ENCODE measurements around the gene GPR52.
"Not testable (repeated sequence)": the region's sequence is repeated elsewhere in the genome, so short reads cannot be mapped to it uniquely, and the experiment has no call there.

Gene GPR52, protein sequence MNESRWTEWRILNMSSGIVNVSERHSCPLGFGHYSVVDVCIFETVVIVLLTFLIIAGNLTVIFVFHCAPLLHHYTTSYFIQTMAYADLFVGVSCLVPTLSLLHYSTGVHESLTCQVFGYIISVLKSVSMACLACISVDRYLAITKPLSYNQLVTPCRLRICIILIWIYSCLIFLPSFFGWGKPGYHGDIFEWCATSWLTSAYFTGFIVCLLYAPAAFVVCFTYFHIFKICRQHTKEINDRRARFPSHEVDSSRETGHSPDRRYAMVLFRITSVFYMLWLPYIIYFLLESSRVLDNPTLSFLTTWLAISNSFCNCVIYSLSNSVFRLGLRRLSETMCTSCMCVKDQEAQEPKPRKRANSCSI

GRCh38 chr1:174447866-174448530, at the start of gene GPR52:
Gene GPR52, plus strand, starts transcription at chr1:174447964. Its CDS starts 148 bp downstream, at chr1:174448112.
- Mint-ChIP-seq H3K27ac (no peak within 1 kb of the TSS), H3K36me3 (ENCODE audit: low read depth) (peaks cover 6% of the 10 kb centered on the region), H3K9me3 (no peaks in the 10 kb centered on the region), H3K27me3 (no peaks in the 10 kb centered on the region), H3K4me1 (ENCODE audit: low read depth) (no peaks in the 10 kb centered on the region), H3K4me3 (no peak within 1 kb of the TSS)
- intact Hi-C loops (cut with micrococcal nuclease): no loop called here

DNA sequence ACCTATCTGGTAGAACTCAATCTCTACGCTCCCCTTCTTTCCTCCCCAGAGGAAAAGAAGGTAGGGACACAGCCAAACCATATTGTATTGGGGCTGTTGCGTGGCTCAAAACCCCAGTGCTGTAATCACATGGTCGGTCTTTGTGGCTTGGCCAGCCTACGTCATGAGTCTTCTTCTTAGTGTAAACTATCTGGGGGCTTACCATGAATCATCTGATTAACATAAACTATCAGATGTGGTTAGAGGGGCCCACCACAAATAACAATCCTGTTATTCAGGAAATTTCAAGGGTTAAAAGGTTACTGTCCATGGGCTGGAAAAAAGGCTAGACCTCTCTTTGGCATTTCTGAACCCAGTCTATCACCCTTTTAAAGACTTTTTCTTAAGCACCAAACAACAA, 49.5 kb upstream of the GPR52 start:
- H3K36me3 Mint-ChIP-seq (ENCODE audit: low read depth): peaks cover 14% of the 10 kb centered on the region
- no peaks in the 10 kb centered on the region for H3K4me1 Mint-ChIP-seq (ENCODE audit: low read depth)
- intact Hi-C loops (cut with micrococcal nuclease): no loop called here
- no peak overlapping the region for H3K27ac Mint-ChIP-seq
- H3K27me3 Mint-ChIP-seq: no peaks in the 10 kb centered on the region
- peaks cover 8% of the 10 kb centered on the region for H3K9me3 Mint-ChIP-seq
- no peak overlapping the region for H3K4me3 Mint-ChIP-seq

DNA sequence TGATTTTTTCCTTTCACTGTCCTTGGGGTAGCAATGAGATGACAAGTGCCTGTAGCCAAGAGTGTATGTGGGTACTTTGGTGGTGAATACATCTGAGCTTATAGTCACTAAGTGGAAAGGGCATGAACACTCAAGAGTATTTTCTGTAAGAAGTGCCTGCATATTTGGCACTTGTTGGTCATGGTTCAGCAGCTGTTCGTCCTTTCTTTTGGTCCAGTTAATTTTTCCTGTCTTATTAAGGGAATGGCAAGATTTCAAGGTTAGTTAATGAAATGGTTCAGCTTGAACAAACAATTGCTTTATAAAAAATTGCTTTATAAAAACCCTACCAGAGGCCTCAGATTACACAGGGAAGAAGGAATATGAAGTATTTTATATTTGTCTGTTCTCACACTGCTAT, 48.6 kb upstream of the GPR52 start:
- H3K27ac Mint-ChIP-seq: no peak overlapping the region
- no peak overlapping the region for H3K4me3 Mint-ChIP-seq
- H3K27me3 Mint-ChIP-seq: no peaks in the 10 kb centered on the region
- peaks cover 14% of the 10 kb centered on the region for H3K36me3 Mint-ChIP-seq (ENCODE audit: low read depth)
- H3K9me3 Mint-ChIP-seq: peaks cover 8% of the 10 kb centered on the region
- intact Hi-C loops (cut with micrococcal nuclease): no loop called here
- H3K4me1 Mint-ChIP-seq (ENCODE audit: low read depth): no peaks in the 10 kb centered on the region

GRCh38 chr1:174401075-174401474, 46.7 kb upstream of the GPR52 start:
- no peak overlapping the region for H3K4me3 Mint-ChIP-seq
- H3K27ac Mint-ChIP-seq: no peak overlapping the region
- H3K27me3 Mint-ChIP-seq: no peaks in the 10 kb centered on the region
- H3K4me1 Mint-ChIP-seq (ENCODE audit: low read depth): no peaks in the 10 kb centered on the region
- intact Hi-C loops (cut with micrococcal nuclease): no loop called here
- peaks cover 8% of the 10 kb centered on the region for H3K9me3 Mint-ChIP-seq
- H3K36me3 Mint-ChIP-seq (ENCODE audit: low read depth): peaks cover 14% of the 10 kb centered on the region

GRCh38 chr1:174405219-174405618, 42.5 kb upstream of the GPR52 start:
- no peaks in the 10 kb centered on the region for H3K36me3 Mint-ChIP-seq (ENCODE audit: low read depth)
- peaks cover 9% of the 10 kb centered on the region for H3K9me3 Mint-ChIP-seq
- no peaks in the 10 kb centered on the region for H3K4me1 Mint-ChIP-seq (ENCODE audit: low read depth)
- intact Hi-C loops (cut with micrococcal nuclease): no loop called here
- H3K27me3 Mint-ChIP-seq: no peaks in the 10 kb centered on the region
- no peak overlapping the region for H3K4me3 Mint-ChIP-seq
- H3K27ac Mint-ChIP-seq: no peak overlapping the region

GRCh38 chr1:174406421-174406820, 41.3 kb upstream of the GPR52 start:
- Mint-ChIP-seq H3K9me3 (peaks cover 11% of the 10 kb centered on the region), H3K27me3 (no peaks in the 10 kb centered on the region), H3K4me1 (ENCODE audit: low read depth) (no peaks in the 10 kb centered on the region), H3K4me3 (no peak overlapping the region), H3K27ac (no peak overlapping the region), H3K36me3 (ENCODE audit: low read depth) (no peaks in the 10 kb centered on the region)
- intact Hi-C loops (cut with micrococcal nuclease): no loop called here

DNA sequence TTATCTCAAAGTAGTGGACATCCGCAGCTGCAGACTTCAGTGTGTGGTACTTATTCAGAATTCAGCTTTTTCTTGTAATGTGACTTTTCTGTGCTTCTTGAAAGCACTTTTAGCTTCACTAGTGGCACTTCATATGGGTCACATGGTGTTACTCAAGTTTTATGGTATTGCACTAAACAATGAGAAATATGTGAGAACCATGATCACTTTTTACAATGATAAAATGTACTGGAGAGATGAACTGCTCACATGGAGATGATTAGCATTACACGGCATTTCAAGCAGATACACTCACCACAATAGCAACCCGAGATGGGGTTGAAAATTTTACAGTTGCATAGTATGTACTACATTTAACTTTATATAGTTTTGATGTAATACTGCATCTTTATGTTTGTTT, 40.1 kb upstream of the GPR52 start:
- intact Hi-C loops (cut with micrococcal nuclease): no loop called here
- Mint-ChIP-seq H3K36me3 (ENCODE audit: low read depth) (no peaks in the 10 kb centered on the region), H3K27ac (no peak overlapping the region), H3K9me3 (peaks cover 11% of the 10 kb centered on the region), H3K4me1 (ENCODE audit: low read depth) (no peaks in the 10 kb centered on the region), H3K4me3 (no peak overlapping the region), H3K27me3 (no peaks in the 10 kb centered on the region)

DNA sequence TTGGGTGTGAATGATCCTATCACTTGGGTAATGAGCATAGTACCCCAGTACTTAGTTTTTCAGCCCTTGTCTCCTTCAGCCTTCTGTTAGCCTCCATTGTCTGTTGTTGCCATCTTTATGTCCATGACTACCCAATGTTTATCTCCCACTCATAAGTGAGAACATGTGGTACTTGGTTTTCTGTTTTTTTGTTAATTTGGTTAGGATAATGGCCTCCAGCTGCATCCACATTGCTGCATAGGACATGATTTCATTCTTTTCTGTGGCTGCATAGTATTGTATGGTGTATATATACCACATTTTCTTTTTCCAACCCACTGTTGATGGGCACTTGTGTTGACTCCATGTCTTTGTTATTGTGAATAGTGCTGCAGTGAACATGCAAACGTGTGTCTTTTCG, 39.6 kb upstream of the GPR52 start:
- H3K4me1 Mint-ChIP-seq (ENCODE audit: low read depth): no peaks in the 10 kb centered on the region
- H3K36me3 Mint-ChIP-seq (ENCODE audit: low read depth): no peaks in the 10 kb centered on the region
- H3K27me3 Mint-ChIP-seq: no peaks in the 10 kb centered on the region
- no peak overlapping the region for H3K27ac Mint-ChIP-seq
- no peak overlapping the region for H3K4me3 Mint-ChIP-seq
- intact Hi-C loops (cut with micrococcal nuclease): no loop called here
- peaks cover 11% of the 10 kb centered on the region for H3K9me3 Mint-ChIP-seq

DNA sequence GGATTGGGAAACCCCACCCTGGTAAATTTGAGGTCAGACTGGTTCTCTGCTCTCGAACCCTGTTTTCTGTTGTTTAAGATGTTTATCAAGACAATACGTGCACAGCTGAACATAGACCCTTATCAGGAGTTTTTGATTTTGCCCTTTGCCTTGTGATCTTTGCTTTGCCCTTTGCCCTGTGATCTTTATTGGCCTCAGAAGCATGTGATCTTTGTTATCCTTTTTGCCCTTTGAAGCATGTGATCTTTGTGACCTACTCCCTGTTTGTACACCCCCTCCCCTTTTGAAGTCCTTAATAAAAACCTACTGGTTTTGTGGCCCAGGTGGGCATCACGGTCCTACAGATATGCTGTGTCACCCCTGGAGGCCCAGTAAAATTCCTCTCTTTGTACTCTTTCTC, 38.0 kb upstream of the GPR52 start:
- H3K36me3 Mint-ChIP-seq (ENCODE audit: low read depth); H3K4me1 Mint-ChIP-seq (ENCODE audit: low read depth); intact Hi-C loops (cut with micrococcal nuclease); H3K4me3 Mint-ChIP-seq; H3K27ac Mint-ChIP-seq; H3K27me3 Mint-ChIP-seq: not testable (repeated sequence)
- peaks cover 11% of the 10 kb centered on the region for H3K9me3 Mint-ChIP-seq

DNA sequence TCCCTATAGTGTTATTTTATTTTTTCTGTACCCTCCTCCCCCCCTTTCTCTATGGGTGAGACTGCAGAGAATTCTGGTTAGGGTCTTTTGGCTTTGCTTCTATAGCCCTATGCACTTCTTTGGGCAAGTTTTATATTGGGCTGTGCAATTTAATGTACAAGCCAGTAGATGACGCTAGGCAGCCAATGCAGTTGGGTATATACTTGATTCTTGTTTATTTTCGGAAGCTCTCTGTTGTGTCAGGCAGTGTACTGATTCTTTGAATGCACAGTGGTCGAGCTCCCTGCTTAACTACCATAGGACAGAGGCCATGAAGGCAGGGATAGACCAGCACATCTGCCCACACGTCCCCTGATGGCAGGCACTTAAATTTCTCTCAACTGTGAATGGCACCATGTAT, 34.1 kb upstream of the GPR52 start:
- no peaks in the 10 kb centered on the region for H3K27me3 Mint-ChIP-seq
- intact Hi-C loops (cut with micrococcal nuclease): no loop called here
- H3K9me3 Mint-ChIP-seq: peaks cover 11% of the 10 kb centered on the region
- H3K36me3 Mint-ChIP-seq (ENCODE audit: low read depth): no peaks in the 10 kb centered on the region
- H3K4me3 Mint-ChIP-seq: no peak overlapping the region
- H3K27ac Mint-ChIP-seq: no peak overlapping the region
- no peaks in the 10 kb centered on the region for H3K4me1 Mint-ChIP-seq (ENCODE audit: low read depth)

DNA sequence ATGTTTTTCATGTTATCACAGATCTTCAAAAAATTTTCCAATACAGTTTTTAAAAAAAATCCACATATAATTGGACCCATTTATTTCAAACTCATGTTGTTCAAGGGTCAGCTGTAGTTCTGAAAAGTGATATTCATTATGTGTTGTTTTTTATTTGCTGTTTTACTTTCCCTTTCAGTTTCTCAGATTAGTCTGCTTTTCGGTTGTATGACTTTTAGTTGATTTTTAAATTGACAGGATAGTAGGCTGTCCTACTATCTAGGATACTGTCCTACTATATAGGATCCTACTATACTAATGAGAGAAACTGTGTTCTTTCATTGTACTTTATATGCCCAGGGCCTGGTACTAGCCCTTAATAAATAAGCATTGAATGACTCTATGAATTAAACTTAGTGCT, 33.6 kb upstream of the GPR52 start:
- Mint-ChIP-seq H3K27me3 (no peaks in the 10 kb centered on the region), H3K27ac (no peak overlapping the region), H3K4me1 (ENCODE audit: low read depth) (no peaks in the 10 kb centered on the region), H3K9me3 (peaks cover 11% of the 10 kb centered on the region), H3K4me3 (no peak overlapping the region), H3K36me3 (ENCODE audit: low read depth) (no peaks in the 10 kb centered on the region)
- intact Hi-C loops (cut with micrococcal nuclease): no loop called here

GRCh38 chr1:174415506-174415905, 32.3 kb upstream of the GPR52 start:
- intact Hi-C loops (cut with micrococcal nuclease): no loop called here
- no peaks in the 10 kb centered on the region for H3K4me1 Mint-ChIP-seq (ENCODE audit: low read depth)
- H3K27ac Mint-ChIP-seq: no peak overlapping the region
- no peak overlapping the region for H3K4me3 Mint-ChIP-seq
- H3K27me3 Mint-ChIP-seq: no peaks in the 10 kb centered on the region
- no peaks in the 10 kb centered on the region for H3K36me3 Mint-ChIP-seq (ENCODE audit: low read depth)
- no peaks in the 10 kb centered on the region for H3K9me3 Mint-ChIP-seq

DNA sequence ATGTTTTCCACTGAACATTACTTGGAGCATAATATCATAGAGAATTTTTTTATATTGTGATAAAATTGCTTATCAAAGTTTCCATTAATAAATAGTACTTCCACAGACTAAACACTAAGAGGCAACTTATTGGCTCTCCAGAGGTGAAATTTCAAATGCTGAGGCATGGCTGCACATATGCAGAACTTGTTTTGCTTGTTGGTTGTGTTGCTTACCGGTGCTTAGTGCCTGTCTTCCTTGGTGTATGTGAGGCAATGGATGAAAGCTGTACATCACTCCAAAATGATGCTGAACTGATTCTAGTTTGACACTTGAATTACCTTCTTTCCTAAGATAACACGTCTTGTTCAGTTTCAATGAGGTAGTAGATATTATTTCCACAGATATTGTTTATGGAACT, 29.8 kb upstream of the GPR52 start:
- Mint-ChIP-seq H3K4me1 (ENCODE audit: low read depth) (no peaks in the 10 kb centered on the region), H3K4me3 (no peak overlapping the region), H3K36me3 (ENCODE audit: low read depth) (no peaks in the 10 kb centered on the region), H3K9me3 (no peaks in the 10 kb centered on the region), H3K27ac (no peak overlapping the region), H3K27me3 (no peaks in the 10 kb centered on the region)
- intact Hi-C loops (cut with micrococcal nuclease): no loop called here

DNA sequence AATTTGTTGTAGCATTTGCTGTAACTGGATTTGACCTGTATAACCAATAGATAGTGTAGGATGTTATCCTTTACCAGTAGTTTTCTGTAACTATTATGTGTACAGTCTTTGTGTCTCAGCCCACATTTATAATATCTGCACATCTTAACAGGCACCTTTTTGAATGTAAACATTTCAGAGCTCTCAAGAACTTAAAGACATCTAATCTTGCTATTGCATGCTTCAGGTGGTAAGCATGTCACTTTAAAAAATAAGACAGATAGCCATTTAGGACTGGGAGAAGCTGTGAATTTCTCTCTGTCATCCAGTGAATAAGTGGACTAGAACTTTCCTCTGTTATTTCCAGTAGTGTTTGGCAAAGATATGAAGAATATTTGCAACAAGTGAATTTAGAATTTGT, 22.6 kb upstream of the GPR52 start:
- no peaks in the 10 kb centered on the region for H3K36me3 Mint-ChIP-seq (ENCODE audit: low read depth)
- no peaks in the 10 kb centered on the region for H3K27me3 Mint-ChIP-seq
- intact Hi-C loops (cut with micrococcal nuclease): no loop called here
- H3K4me3 Mint-ChIP-seq: no peak overlapping the region
- no peaks in the 10 kb centered on the region for H3K9me3 Mint-ChIP-seq
- no peaks in the 10 kb centered on the region for H3K4me1 Mint-ChIP-seq (ENCODE audit: low read depth)
- no peak overlapping the region for H3K27ac Mint-ChIP-seq

DNA sequence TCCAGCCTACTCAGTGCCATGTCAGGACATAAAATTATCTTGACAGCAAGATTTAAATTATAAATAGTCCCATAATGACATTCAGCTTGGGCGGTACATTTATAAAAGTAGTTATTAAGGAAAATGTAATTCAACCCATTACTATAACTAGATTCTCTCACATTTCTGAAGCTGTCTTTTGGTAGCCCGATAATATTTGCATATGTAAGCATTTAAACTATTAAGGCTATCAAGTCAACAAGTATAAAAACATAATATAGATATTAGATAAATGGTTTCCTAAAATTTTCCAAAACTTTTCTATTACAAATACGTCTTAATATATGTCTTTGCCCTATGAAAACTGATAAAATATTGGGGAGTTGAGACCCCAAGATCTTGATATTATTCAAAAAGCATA, 21.6 kb upstream of the GPR52 start:
- Mint-ChIP-seq H3K9me3 (no peaks in the 10 kb centered on the region), H3K4me3 (no peak overlapping the region), H3K27me3 (no peaks in the 10 kb centered on the region), H3K27ac (no peak overlapping the region), H3K36me3 (ENCODE audit: low read depth) (no peaks in the 10 kb centered on the region), H3K4me1 (ENCODE audit: low read depth) (no peaks in the 10 kb centered on the region)
- intact Hi-C loops (cut with micrococcal nuclease): no loop called here

All from dendritic cell treated with granulocyte-macrophage colony-stimulating factor and Interleukin-4, amounts not matched to agents 40 ng/mL and 50 ng/mL, for 4 days (primary cell).